Liver (tissue), 9 donors: ENCODE data around the gene OR10A4. TPM values are rescaled to one million over a fixed set of nuclear protein-coding genes. Genes with fewer than 3 reads are reported as not detected.

ENCODE experiments used
- DNase-seq: peaks from one replicate; pipeline ENCODE4 v3.0.0-alpha.2; 2017; ENCODE audit warnings: low spot score
- H3K27ac ChIP-seq, 2 donors: one replicate each; pipeline ENCODE4 v1.7.0; 2013; ENCODE audit warnings: inconsistent platforms in 2 of 2, low read length in 2 of 2, control low read depth in 1 of 2, low read depth in 1 of 2, mild to moderate bottlenecking in 1 of 2
- H3K27me3 ChIP-seq, 4 donors: one replicate each; pipeline versions ENCODE4 v1.6.1 to v1.7.0; 2013; ENCODE audit warnings: low read length in 3 of 4, inconsistent platforms in 1 of 4, mild to moderate bottlenecking in 1 of 4, moderate library complexity in 1 of 4; ENCODE audit not compliant: control insufficient read depth in 4 of 4, insufficient read depth in 4 of 4
- H3K36me3 ChIP-seq, 4 donors: one replicate each; pipeline versions ENCODE4 v1.6.1 to v1.7.0; 2013; ENCODE audit warnings: low read length in 3 of 4, mild to moderate bottlenecking in 3 of 4, low read depth in 1 of 4, moderate library complexity in 1 of 4; ENCODE audit not compliant: control insufficient read depth in 4 of 4, insufficient read depth in 3 of 4
- H3K4me1 ChIP-seq, 4 donors: one replicate each; pipeline versions ENCODE4 v1.6.1 to v1.7.0; 2013; ENCODE audit warnings: low read length in 3 of 4, mild to moderate bottlenecking in 3 of 4, moderate library complexity in 1 of 4; ENCODE audit not compliant: control insufficient read depth in 4 of 4, insufficient read depth in 4 of 4
- H3K4me3 ChIP-seq, 3 donors: one replicate each; pipeline versions ENCODE4 v1.6.1 to v1.7.0; 2013; ENCODE audit warnings: low read length in 3 of 3, control low read depth in 1 of 3, low read depth in 1 of 3, mild to moderate bottlenecking in 1 of 3
- H3K9ac ChIP-seq, 2 donors: one replicate each; pipeline ENCODE4 v1.7.0; 2013; ENCODE audit warnings: low read length in 2 of 2, mild to moderate bottlenecking in 2 of 2, moderate library complexity in 2 of 2, control low read depth in 1 of 2, low read depth in 1 of 2
- H3K9me3 ChIP-seq, 4 donors: one replicate each; pipeline versions ENCODE4 v1.6.1 to v1.7.0; 2013; ENCODE audit warnings: low read length in 3 of 4; ENCODE audit not compliant: control insufficient read depth in 4 of 4
- EGR1 ChIP-seq, 2 donors: IDR thresholded peaks; 2 replicates each; pipeline ENCODE4 v1.6.1; 2016 to 2018; ENCODE audit warnings: antibody characterized with exemption in 2 of 2, low read depth in 2 of 2
- FOXA1 ChIP-seq: IDR thresholded peaks from 2 replicates; pipeline ENCODE4 v1.6.1; 2016; ENCODE audit warnings: antibody characterized with exemption
- FOXA2 ChIP-seq: IDR thresholded peaks from 2 replicates; pipeline ENCODE4 v1.6.1; 2016; ENCODE audit warnings: antibody characterized with exemption
- GABPA ChIP-seq, 2 donors: IDR thresholded peaks in 1 of 2; conservative IDR thresholded peaks in 1 of 2; 2 replicates each; pipeline ENCODE4 v1.6.1; 2016; ENCODE audit warnings: antibody characterized with exemption in 2 of 2, mild to moderate bottlenecking in 1 of 2, moderate library complexity in 1 of 2
- HNF4A ChIP-seq, 2 donors: conservative IDR thresholded peaks; 2 replicates each; pipeline ENCODE4 v1.6.1; 2016; ENCODE audit warnings: antibody characterized with exemption in 2 of 2, mild to moderate bottlenecking in 2 of 2
- HNF4G ChIP-seq: IDR thresholded peaks from 2 replicates; pipeline ENCODE4 v1.6.1; 2016; ENCODE audit warnings: antibody characterized with exemption
- JUND ChIP-seq, 2 donors: IDR thresholded peaks; 2 replicates each; pipeline ENCODE4 v1.6.1; 2016; ENCODE audit warnings: antibody characterized with exemption in 2 of 2
- NR2F2 ChIP-seq: IDR thresholded peaks from 2 replicates; pipeline ENCODE4 v1.6.1; 2016; ENCODE audit warnings: antibody characterized with exemption
- RAD21 ChIP-seq, 2 donors: IDR thresholded peaks; 2 replicates each; pipeline ENCODE4 v1.6.1; 2016; ENCODE audit warnings: antibody characterized with exemption in 2 of 2, mild to moderate bottlenecking in 2 of 2
- RXRA ChIP-seq, 2 donors: IDR thresholded peaks; 2 replicates each; pipeline ENCODE4 v1.6.1; 2017 to 2018; ENCODE audit warnings: antibody characterized with exemption in 2 of 2, mild to moderate bottlenecking in 1 of 2
- SP1 ChIP-seq: IDR thresholded peaks from 2 replicates; pipeline ENCODE4 v1.6.1; 2018; ENCODE audit warnings: antibody characterized with exemption, mild to moderate bottlenecking
- TAF1 ChIP-seq: conservative IDR thresholded peaks from 2 replicates; pipeline ENCODE4 v1.6.1; 2016; ENCODE audit warnings: antibody characterized with exemption, mild to moderate bottlenecking
- YY1 ChIP-seq: IDR thresholded peaks from 2 replicates; pipeline ENCODE4 v1.6.1; 2016; ENCODE audit warnings: antibody characterized with exemption, mild to moderate bottlenecking
- WGBS: extraction: QIAGEN DNeasy Blood & Tissue Kit; methylation state at CpG from one replicate; pipeline ENCODE4 v1.1.7; 2013; 5-methylcytosine and 5-hydroxymethylcytosine counted together
- polyA plus RNA-seq, 2 donors: library from polyadenylated mRNA; stranded (reverse) in 1 of 2; unstranded in 1 of 2; fragments of 200-250 nt in 1 of 2; fragments of >200 nt in 1 of 2; fragmentation: Nextera tagmentation in 1 of 2; extraction: Ambion mirVana in 1 of 2; gene quantifications; one replicate each; pipeline versions ENCODE4 v1.2.1 to v1.2.3, GENCODE V29; 2013 to 2015
- total RNA-seq, 2 donors: library from RNA; depleted of rRNA; stranded (reverse); fragments of >200 nt; gene quantifications; one replicate each; pipeline ENCODE4 v1.2.3, GENCODE V29; 2014
- TF ChIP-seq, protein P1 (sequence below): IDR thresholded peaks from 2 replicates; pipeline ENCODE4 v1.6.1; 2016; ENCODE audit warnings: antibody characterized with exemption
- TF ChIP-seq, protein P2 (sequence below): IDR thresholded peaks from 2 replicates; pipeline ENCODE4 v1.6.1; 2016; ENCODE audit warnings: antibody characterized with exemption
- TF ChIP-seq, protein P3 (sequence below): IDR thresholded peaks from 2 replicates; pipeline ENCODE4 v1.6.1; 2016; ENCODE audit warnings: antibody characterized with exemption
- TF ChIP-seq, protein P4 (sequence below): IDR thresholded peaks from 2 replicates; pipeline ENCODE4 v1.6.1; 2016; ENCODE audit warnings: antibody characterized with exemption, mild to moderate bottlenecking
- TF ChIP-seq, protein P5 (sequence below): fragments of 150-350 bp; IDR thresholded peaks from 2 replicates; pipeline ENCODE4 v1.5.1; 2017; ENCODE audit warnings: improper control_type of control experiment, low read depth, low read length; ENCODE audit not compliant: missing input control
- donor health status: healthy.
- donor health status: healthy.
- donor health status: healthy.
- donor health status: healthy.
- donor health status: healthy.

OR10A4 gene
- total and polyA plus RNA-seq, 4 donors: not detected

DNA sequence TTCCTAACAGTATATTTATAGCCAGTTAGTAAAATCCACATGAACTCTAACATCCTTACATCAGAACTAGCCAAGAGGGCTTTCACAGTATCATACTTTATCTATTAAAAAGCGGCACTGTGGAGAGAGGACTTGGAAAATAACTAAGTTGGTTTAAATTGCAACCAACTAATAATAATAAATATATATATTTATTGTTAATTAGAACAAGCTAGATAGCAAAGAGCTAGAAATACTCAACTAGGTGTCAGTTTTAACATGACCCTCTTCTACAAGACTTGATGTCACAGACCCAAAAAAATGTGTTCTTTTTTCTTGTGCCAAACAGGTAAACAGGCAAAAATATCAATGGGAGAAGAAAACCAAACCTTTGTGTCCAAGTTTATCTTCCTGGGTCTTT is 44.3 kb downstream of the OR10A4 start, which contains the start of gene OR2D3:
OR2D3 (plus strand) TSS at position 301 of the 400 bp plus-strand sequence; CDS start at position 301, 0 bp downstream.
- no peak within 1 kb of the TSS for H3K4me3 ChIP-seq
- no peak within 1 kb of the TSS for H3K9ac ChIP-seq
- TF ChIP-seq JUND (IDR thresholded peaks at IDR 0.05): no peak
- TF ChIP-seq SP1: no peak
- TF ChIP-seq HNF4A (conservative IDR thresholded peaks at IDR 0.05): no peak
- no peak for TF ChIP-seq TAF1
- no peak for TF ChIP-seq RAD21 (IDR thresholded peaks at IDR 0.05)
- no peak for TF ChIP-seq GABPA (IDR thresholded peaks at IDR 0.05 in 1 of 2, conservative IDR thresholded peaks at IDR 0.05 in 1 of 2)
- TF ChIP-seq, protein P1, sequence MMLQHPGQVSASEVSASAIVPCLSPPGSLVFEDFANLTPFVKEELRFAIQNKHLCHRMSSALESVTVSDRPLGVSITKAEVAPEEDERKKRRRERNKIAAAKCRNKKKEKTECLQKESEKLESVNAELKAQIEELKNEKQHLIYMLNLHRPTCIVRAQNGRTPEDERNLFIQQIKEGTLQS: no peak
- no peak for TF ChIP-seq NR2F2
- TF ChIP-seq, protein P2, sequence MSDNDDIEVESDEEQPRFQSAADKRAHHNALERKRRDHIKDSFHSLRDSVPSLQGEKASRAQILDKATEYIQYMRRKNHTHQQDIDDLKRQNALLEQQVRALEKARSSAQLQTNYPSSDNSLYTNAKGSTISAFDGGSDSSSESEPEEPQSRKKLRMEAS: no peak
- no peak for TF ChIP-seq RXRA (IDR thresholded peaks at IDR 0.05)
- TF ChIP-seq HNF4G: no peak
- TF ChIP-seq FOXA2: no peak
- TF ChIP-seq, protein P3, sequence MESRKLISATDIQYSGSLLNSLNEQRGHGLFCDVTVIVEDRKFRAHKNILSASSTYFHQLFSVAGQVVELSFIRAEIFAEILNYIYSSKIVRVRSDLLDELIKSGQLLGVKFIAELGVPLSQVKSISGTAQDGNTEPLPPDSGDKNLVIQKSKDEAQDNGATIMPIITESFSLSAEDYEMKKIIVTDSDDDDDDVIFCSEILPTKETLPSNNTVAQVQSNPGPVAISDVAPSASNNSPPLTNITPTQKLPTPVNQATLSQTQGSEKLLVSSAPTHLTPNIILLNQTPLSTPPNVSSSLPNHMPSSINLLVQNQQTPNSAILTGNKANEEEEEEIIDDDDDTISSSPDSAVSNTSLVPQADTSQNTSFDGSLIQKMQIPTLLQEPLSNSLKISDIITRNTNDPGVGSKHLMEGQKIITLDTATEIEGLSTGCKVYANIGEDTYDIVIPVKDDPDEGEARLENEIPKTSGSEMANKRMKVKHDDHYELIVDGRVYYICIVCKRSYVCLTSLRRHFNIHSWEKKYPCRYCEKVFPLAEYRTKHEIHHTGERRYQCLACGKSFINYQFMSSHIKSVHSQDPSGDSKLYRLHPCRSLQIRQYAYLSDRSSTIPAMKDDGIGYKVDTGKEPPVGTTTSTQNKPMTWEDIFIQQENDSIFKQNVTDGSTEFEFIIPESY: no peak
- TF ChIP-seq, protein P4, sequence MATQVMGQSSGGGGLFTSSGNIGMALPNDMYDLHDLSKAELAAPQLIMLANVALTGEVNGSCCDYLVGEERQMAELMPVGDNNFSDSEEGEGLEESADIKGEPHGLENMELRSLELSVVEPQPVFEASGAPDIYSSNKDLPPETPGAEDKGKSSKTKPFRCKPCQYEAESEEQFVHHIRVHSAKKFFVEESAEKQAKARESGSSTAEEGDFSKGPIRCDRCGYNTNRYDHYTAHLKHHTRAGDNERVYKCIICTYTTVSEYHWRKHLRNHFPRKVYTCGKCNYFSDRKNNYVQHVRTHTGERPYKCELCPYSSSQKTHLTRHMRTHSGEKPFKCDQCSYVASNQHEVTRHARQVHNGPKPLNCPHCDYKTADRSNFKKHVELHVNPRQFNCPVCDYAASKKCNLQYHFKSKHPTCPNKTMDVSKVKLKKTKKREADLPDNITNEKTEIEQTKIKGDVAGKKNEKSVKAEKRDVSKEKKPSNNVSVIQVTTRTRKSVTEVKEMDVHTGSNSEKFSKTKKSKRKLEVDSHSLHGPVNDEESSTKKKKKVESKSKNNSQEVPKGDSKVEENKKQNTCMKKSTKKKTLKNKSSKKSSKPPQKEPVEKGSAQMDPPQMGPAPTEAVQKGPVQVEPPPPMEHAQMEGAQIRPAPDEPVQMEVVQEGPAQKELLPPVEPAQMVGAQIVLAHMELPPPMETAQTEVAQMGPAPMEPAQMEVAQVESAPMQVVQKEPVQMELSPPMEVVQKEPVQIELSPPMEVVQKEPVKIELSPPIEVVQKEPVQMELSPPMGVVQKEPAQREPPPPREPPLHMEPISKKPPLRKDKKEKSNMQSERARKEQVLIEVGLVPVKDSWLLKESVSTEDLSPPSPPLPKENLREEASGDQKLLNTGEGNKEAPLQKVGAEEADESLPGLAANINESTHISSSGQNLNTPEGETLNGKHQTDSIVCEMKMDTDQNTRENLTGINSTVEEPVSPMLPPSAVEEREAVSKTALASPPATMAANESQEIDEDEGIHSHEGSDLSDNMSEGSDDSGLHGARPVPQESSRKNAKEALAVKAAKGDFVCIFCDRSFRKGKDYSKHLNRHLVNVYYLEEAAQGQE: no peak
- TF ChIP-seq FOXA1: no peak
- TF ChIP-seq EGR1 (IDR thresholded peaks at IDR 0.05; ENCODE audit: low read depth in 2 of 2): no peak
- TF ChIP-seq YY1: no peak
- TF ChIP-seq, protein P5, sequence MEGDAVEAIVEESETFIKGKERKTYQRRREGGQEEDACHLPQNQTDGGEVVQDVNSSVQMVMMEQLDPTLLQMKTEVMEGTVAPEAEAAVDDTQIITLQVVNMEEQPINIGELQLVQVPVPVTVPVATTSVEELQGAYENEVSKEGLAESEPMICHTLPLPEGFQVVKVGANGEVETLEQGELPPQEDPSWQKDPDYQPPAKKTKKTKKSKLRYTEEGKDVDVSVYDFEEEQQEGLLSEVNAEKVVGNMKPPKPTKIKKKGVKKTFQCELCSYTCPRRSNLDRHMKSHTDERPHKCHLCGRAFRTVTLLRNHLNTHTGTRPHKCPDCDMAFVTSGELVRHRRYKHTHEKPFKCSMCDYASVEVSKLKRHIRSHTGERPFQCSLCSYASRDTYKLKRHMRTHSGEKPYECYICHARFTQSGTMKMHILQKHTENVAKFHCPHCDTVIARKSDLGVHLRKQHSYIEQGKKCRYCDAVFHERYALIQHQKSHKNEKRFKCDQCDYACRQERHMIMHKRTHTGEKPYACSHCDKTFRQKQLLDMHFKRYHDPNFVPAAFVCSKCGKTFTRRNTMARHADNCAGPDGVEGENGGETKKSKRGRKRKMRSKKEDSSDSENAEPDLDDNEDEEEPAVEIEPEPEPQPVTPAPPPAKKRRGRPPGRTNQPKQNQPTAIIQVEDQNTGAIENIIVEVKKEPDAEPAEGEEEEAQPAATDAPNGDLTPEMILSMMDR: no peak
- no peaks in the 10 kb centered on the region for H3K36me3 ChIP-seq
- no peaks in the 10 kb centered on the region for H3K4me1 ChIP-seq
- 94% methylated on average over 1 of the region's 1 CpG for WGBS
- peaks cover 0 to 8% (median 0%) of the 10 kb centered on the region in 4 donors for H3K27me3 ChIP-seq
- peaks cover 0 to 4% (median 2%) of the 10 kb centered on the region in 4 donors for H3K9me3 ChIP-seq
- no peak for DNase-seq
- H3K27ac ChIP-seq: no peak within 1 kb of the TSS
